Erythroblast (primary cell): ENCODE data around the gene IRX6.

ENCODE experiments used
- GATA1 ChIP-seq: IDR thresholded peaks from 2 replicates; pipeline ENCODE4 v1.6.1; 2011; ENCODE audit warnings: low read depth, mild to moderate bottlenecking, control low read depth, low read length, moderate library complexity
- POLR2A ChIP-seq: IDR thresholded peaks from 2 replicates; pipeline ENCODE4 v1.6.1; 2011; ENCODE audit warnings: mild to moderate bottlenecking, low read length

DNA sequence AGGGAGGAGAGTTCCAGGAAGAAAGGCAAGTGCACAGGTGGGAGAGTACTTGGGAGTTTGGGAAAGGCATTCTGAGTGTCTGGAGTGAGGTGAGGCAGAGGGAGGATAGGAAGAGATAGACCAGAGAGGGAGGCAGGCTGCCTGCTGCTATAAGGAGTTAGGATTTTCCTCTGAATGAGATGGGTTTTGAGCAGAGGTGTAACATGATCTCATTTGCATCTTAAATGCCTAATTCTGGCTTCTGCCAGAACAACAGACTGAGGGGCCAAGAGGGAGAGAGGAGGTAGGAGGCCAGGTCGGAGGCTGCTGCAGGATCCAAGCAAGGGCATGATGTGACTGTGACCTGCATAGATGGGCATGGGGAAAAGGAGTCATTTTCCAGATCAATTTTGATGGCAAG is 31.5 kb upstream of the IRX6 start:
- TF ChIP-seq POLR2A = no peak
- TF ChIP-seq GATA1 = no peak
